Upper lobe of right lung (tissue), 1 donor: ENCODE results near the gene ENPP3. TPM values are rescaled to one million over a fixed set of nuclear protein-coding genes. Genes with fewer than 3 reads are reported as not detected.

Experiments
- ATAC-seq: fragments of 200-7000 bp; cut with Tn5 transposase; one replicate; pipeline ENCODE4 v1.9.1; 2020; ENCODE audit warnings: mild to moderate bottlenecking, moderate library complexity
- DNase-seq: peaks from one replicate; pipeline ENCODE4 v3.0.0-alpha.2; 2020
- H3K27ac ChIP-seq: fragments of 200-600 bp; one replicate; pipeline ENCODE4 v1.8.0; 2022
- H3K27me3 ChIP-seq: fragments of 200-600 bp; one replicate; pipeline ENCODE4 v1.8.0; 2022; ENCODE audit warnings: mild to moderate bottlenecking
- H3K36me3 ChIP-seq: fragments of 200-600 bp; one replicate; pipeline ENCODE4 v1.8.0; 2022
- H3K4me1 ChIP-seq: fragments of 200-600 bp; one replicate; pipeline ENCODE4 v1.8.0; 2022
- H3K4me3 ChIP-seq: fragments of 200-600 bp; one replicate; pipeline ENCODE4 v1.8.0; 2022; ENCODE audit warnings: mild to moderate bottlenecking
- H3K9me3 ChIP-seq: fragments of 200-600 bp; one replicate; pipeline ENCODE4 v1.8.0; 2022
- CTCF ChIP-seq: fragments of 200-600 bp; IDR thresholded peaks from one replicate; pipeline ENCODE4 v1.8.0; 2022; ENCODE audit warnings: antibody characterized with exemption
- intact Hi-C: fragments of 100-400 bp; cut with DNase I; formaldehyde crosslinking; loops from one replicate; pipeline ENCODE4 v1.11.0; 2022
- total RNA-seq: library from RNA; stranded (reverse); fragmentation: NEBNext Ultra II Directional; extraction: Animal tissue kit (Norgen Biotek cat#: 25700); gene quantifications from one replicate; pipeline ENCODE4 v1.2.1, GENCODE V29; 2021
- donor health status: DM: no; HTN: yes; CAD: no; lungs with severe emphysema.

Gene ENPP3
- total RNA-seq, 1 donor from 2014 or later, result 0.87 TPM

GRCh38 chr6:131770776-131771175 lies 133.7 kb downstream of the ENPP3 start:
- Histone ChIP-seq H3K36me3 (no peaks in the 10 kb centered on the region), H3K27ac (no peak overlapping the region), H3K4me3 (no peak overlapping the region), H3K9me3 (no peaks in the 10 kb centered on the region), H3K27me3 (no peaks in the 10 kb centered on the region), H3K4me1 (no peaks in the 10 kb centered on the region)
- DNase-seq (no peak), ATAC-seq (no peak)
- TF ChIP-seq CTCF, result no peak
- intact Hi-C loops, result no loop called here

GRCh38 chr6:131773284-131773950 lies 136.3 kb downstream of the ENPP3 start:
- no peak for TF ChIP-seq CTCF
- Histone ChIP-seq H3K27ac (no peak overlapping the region), H3K4me3 (no peak overlapping the region), H3K36me3 (no peaks in the 10 kb centered on the region), H3K9me3 (no peaks in the 10 kb centered on the region), H3K27me3 (no peaks in the 10 kb centered on the region), H3K4me1 (no peaks in the 10 kb centered on the region)
- intact Hi-C loops, result no loop called here
- ATAC-seq (no peak), DNase-seq (no peak)

- no peak overlapping the region for H3K27ac ChIP-seq
- no peak for TF ChIP-seq CTCF
- H3K4me1 ChIP-seq, result no peaks in the 10 kb centered on the region
These were observed 138.8 kb downstream of the ENPP3 start for GRCh38 chr6:131775886-131776285.

GRCh38 chr6:131776985-131777384 lies 139.9 kb downstream of the ENPP3 start:
- no peak for TF ChIP-seq CTCF
- no peak for ATAC-seq
- intact Hi-C loops, result no loop called here
- Histone ChIP-seq H3K4me3 (no peak overlapping the region), H3K27me3 (no peaks in the 10 kb centered on the region), H3K27ac (no peak overlapping the region), H3K4me1 (no peaks in the 10 kb centered on the region), H3K36me3 (no peaks in the 10 kb centered on the region), H3K9me3 (no peaks in the 10 kb centered on the region)
- DNase-seq, result no peak

More at GRCh38 chr6:131775886-131776285, 138.8 kb downstream of the ENPP3 start:
- Histone ChIP-seq H3K9me3 (no peaks in the 10 kb centered on the region), H3K36me3 (no peaks in the 10 kb centered on the region), H3K27me3 (no peaks in the 10 kb centered on the region), H3K4me3 (no peak overlapping the region)
- DNase-seq (no peak), ATAC-seq (no peak)
- intact Hi-C loops, result no loop called here

- Histone ChIP-seq H3K27ac (no peak overlapping the region), H3K27me3 (no peaks in the 10 kb centered on the region), H3K9me3 (no peaks in the 10 kb centered on the region), H3K36me3 (no peaks in the 10 kb centered on the region), H3K4me1 (no peaks in the 10 kb centered on the region), H3K4me3 (no peak overlapping the region)
- DNase-seq (no peak), ATAC-seq (no peak)
- intact Hi-C loops, result no loop called here
- TF ChIP-seq CTCF, result no peak
These were observed 141.1 kb downstream of the ENPP3 start for GRCh38 chr6:131778169-131778568.

- Histone ChIP-seq H3K4me1 (no peaks in the 10 kb centered on the region), H3K36me3 (no peaks in the 10 kb centered on the region), H3K9me3 (no peaks in the 10 kb centered on the region), H3K27me3 (no peaks in the 10 kb centered on the region), H3K4me3 (no peak overlapping the region), H3K27ac (no peak overlapping the region)
- ATAC-seq, result no peak
- intact Hi-C loops, result no loop called here
- no peak for TF ChIP-seq CTCF
- DNase-seq, result no peak
These were observed 142.2 kb downstream of the ENPP3 start for GRCh38 chr6:131779304-131779703.
